ENCODE results near the gene CPNE5. TPM values are rescaled to one million over a fixed set of nuclear protein-coding genes. Genes with fewer than 3 reads are reported as not detected.

CPNE5 gene
- polyA plus RNA-seq, 1 donor (not counting 4 experiments of a cell fraction or from before 2014, with no cell fraction given): 0.05 TPM

DNA sequence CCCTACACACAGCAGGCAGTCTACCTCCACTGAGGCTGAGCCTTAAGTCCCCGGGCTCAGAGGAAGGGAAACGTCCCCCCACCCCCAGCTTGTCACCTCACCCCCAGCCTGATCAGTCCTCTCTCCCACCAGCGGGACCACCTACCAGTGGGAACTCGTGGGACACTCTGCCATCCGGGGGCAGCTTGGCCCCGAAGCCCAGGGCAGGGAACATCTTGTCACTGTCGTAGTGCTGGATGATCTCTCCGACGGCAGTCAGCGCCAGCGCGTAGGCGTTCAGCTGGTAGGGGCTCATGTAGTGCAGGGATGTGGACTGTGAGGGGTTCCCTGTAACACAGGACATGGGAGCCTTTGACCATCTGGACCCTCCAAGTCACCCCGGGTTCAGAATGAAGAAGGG is 93.0 kb downstream of the CPNE5 start:
- Histone ChIP-seq H3K9ac (ENCODE audit: control insufficient read depth, extremely low read depth, insufficient read depth, low read length) (no peak overlapping the region), H3K79me2 (ENCODE audit: control insufficient read depth, insufficient read depth, low read length) (no peaks in the 10 kb centered on the region), H4K20me1 (ENCODE audit: control insufficient read depth, extremely low read depth, insufficient read depth, low read length) (no peaks in the 10 kb centered on the region), H3K36me3 (ENCODE audit: control insufficient read depth in 2 of 2, extremely low read depth in 1 of 2, insufficient read depth in 2 of 2, low read length in 2 of 2) (no peaks in the 10 kb centered on the region), H3K27me3 (ENCODE audit: control insufficient read depth, extremely low read depth, insufficient read depth, low read length) (no peaks in the 10 kb centered on the region), H3K4me1 (ENCODE audit: control insufficient read depth, extremely low read depth, insufficient read depth, low read length) (peaks cover 18% of the 10 kb centered on the region), H3K4me2 (ENCODE audit: control insufficient read depth, extremely low read depth, insufficient read depth, low read depth, low read length) (no peak overlapping the region), H3K27ac (ENCODE audit: control insufficient read depth, insufficient read depth, low read length) (no peak overlapping the region), H3K4me3 (ENCODE audit: control insufficient read depth in 2 of 3, extremely low read depth in 1 of 3, insufficient read depth in 2 of 3, low read depth in 1 of 3, low read length in 3 of 3) (no peak overlapping the region), H2AFZ (ENCODE audit: control insufficient read depth, low read length) (no peak overlapping the region), H3K9me1 (ENCODE audit: control insufficient read depth, extremely low read depth, insufficient read depth, low read length) (no peaks in the 10 kb centered on the region), H3K9me3 (ENCODE audit: control insufficient read depth, low read depth, low read length) (no peaks in the 10 kb centered on the region)
- FAIRE-seq: no peak
- no peak for DNase-seq (ENCODE audit: low read depth, low spot score)
- TF ChIP-seq, protein P1, sequence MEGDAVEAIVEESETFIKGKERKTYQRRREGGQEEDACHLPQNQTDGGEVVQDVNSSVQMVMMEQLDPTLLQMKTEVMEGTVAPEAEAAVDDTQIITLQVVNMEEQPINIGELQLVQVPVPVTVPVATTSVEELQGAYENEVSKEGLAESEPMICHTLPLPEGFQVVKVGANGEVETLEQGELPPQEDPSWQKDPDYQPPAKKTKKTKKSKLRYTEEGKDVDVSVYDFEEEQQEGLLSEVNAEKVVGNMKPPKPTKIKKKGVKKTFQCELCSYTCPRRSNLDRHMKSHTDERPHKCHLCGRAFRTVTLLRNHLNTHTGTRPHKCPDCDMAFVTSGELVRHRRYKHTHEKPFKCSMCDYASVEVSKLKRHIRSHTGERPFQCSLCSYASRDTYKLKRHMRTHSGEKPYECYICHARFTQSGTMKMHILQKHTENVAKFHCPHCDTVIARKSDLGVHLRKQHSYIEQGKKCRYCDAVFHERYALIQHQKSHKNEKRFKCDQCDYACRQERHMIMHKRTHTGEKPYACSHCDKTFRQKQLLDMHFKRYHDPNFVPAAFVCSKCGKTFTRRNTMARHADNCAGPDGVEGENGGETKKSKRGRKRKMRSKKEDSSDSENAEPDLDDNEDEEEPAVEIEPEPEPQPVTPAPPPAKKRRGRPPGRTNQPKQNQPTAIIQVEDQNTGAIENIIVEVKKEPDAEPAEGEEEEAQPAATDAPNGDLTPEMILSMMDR (optimal IDR thresholded peaks at IDR 0.05 in 1 of 3, IDR thresholded peaks at IDR 0.05 in 1 of 3, conservative IDR thresholded peaks at IDR 0.05 in 1 of 3; ENCODE audit: extremely low read depth in 1 of 3, insufficient read depth in 2 of 3, low read length in 3 of 3): no peak
- TF ChIP-seq EZH2 (IDR thresholded peaks at IDR 0.05; ENCODE audit: low read length): no peak
- dilution Hi-C loops (cut with MboI; ENCODE audit: extremely low pct_ligation_motif_present, low sequenced_read_pairs): no loop called here

DNA sequence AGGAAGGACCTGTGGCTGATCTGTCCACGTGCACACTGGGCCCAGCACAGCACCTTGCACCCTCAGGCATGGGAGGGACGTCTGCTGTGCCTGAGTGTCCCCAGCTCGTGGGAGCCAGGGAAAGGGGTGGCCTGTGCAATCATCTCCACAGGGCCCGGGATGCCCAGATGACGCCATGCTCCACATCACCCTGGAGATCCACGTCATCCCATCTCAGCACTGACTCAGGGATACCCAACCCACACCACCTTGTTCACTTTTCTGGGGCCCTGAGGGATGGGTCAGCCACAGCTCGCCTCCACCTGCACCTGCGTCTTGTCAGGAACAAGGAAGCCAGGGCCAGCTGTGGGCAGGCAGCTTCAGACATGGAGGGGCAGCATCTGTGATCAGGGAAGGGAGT is 93.4 kb downstream of the CPNE5 start:
- FAIRE-seq: no peak
- Histone ChIP-seq H3K4me2 (ENCODE audit: control insufficient read depth, extremely low read depth, insufficient read depth, low read depth, low read length) (no peak overlapping the region), H2AFZ (ENCODE audit: control insufficient read depth, low read length) (no peak overlapping the region), H3K4me3 (ENCODE audit: control insufficient read depth in 2 of 3, extremely low read depth in 1 of 3, insufficient read depth in 2 of 3, low read depth in 1 of 3, low read length in 3 of 3) (no peak overlapping the region), H4K20me1 (ENCODE audit: control insufficient read depth, extremely low read depth, insufficient read depth, low read length) (no peaks in the 10 kb centered on the region), H3K27ac (ENCODE audit: control insufficient read depth, insufficient read depth, low read length) (no peak overlapping the region), H3K9me1 (ENCODE audit: control insufficient read depth, extremely low read depth, insufficient read depth, low read length) (no peaks in the 10 kb centered on the region), H3K9me3 (ENCODE audit: control insufficient read depth, low read depth, low read length) (no peaks in the 10 kb centered on the region), H3K36me3 (ENCODE audit: control insufficient read depth in 2 of 2, extremely low read depth in 1 of 2, insufficient read depth in 2 of 2, low read length in 2 of 2) (no peaks in the 10 kb centered on the region), H3K4me1 (ENCODE audit: control insufficient read depth, extremely low read depth, insufficient read depth, low read length) (peaks cover 14% of the 10 kb centered on the region), H3K27me3 (ENCODE audit: control insufficient read depth, extremely low read depth, insufficient read depth, low read length) (no peaks in the 10 kb centered on the region), H3K9ac (ENCODE audit: control insufficient read depth, extremely low read depth, insufficient read depth, low read length) (no peak overlapping the region), H3K79me2 (ENCODE audit: control insufficient read depth, insufficient read depth, low read length) (no peaks in the 10 kb centered on the region)
- TF ChIP-seq, protein P1 (optimal IDR thresholded peaks at IDR 0.05 in 1 of 3, IDR thresholded peaks at IDR 0.05 in 1 of 3, conservative IDR thresholded peaks at IDR 0.05 in 1 of 3; ENCODE audit: extremely low read depth in 1 of 3, insufficient read depth in 2 of 3, low read length in 3 of 3): no peak
- TF ChIP-seq EZH2 (IDR thresholded peaks at IDR 0.05; ENCODE audit: low read length): no peak
- dilution Hi-C loops (cut with MboI; ENCODE audit: extremely low pct_ligation_motif_present, low sequenced_read_pairs): no loop called here
- no peak for DNase-seq (ENCODE audit: low read depth, low spot score)

Data from keratinocyte (primary cell).